DMS 273 (cell line): Measurements from ENCODE around the gene HMGCL.
"Not testable (repeated sequence)": the region's sequence is repeated elsewhere in the genome, so short reads cannot be mapped to it uniquely, and the experiment has no call there.

Experiments
- DNase-seq: peaks from one replicate; lab custom pipeline; 2025; ENCODE audit not compliant: unreplicated experiment; lab: John Stamatoyannopoulos, UW

Gene HMGCL

DNA sequence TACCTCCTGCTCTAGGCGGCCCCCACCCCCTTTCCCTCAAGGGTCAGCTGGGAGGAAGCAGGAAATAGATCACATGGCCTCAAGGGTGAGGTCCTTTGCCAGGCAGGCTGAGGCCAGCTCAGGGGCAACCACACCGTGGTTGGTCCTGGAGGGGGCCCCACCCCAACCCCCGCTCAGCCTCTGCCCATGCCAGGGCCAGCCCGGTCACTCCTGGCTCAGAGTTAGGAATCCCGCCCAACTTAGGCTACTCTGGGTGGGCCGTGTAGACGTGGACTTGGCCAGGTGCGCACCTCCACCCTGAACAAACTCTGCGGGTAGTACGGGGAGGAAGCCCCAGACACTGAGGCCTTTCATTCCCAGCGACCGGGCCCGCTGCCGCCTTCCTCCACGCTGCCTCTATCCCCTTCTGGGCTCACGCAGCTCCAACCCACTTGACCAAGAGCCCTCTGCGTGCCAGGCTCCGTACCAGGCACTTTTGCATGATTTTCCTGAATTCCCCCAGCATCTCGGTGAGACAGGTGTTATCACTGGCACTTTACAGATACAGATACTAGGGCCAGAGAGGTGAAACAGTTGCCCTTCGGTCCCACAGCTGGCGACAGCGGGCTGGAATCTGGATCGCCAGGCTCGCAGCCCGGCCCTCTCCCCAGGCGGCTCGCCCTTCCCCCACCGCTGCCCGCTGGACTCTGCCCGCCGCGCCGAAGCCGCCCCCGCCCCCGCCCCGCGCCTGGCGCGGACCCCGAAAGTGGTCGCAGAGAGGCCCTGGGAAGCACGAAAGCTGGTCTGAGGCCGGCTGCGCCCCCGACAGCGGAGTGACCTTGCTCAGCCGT lies 25.4 kb downstream of the HMGCL start:
- peak; percentile 37 for DNase-seq

DNA sequence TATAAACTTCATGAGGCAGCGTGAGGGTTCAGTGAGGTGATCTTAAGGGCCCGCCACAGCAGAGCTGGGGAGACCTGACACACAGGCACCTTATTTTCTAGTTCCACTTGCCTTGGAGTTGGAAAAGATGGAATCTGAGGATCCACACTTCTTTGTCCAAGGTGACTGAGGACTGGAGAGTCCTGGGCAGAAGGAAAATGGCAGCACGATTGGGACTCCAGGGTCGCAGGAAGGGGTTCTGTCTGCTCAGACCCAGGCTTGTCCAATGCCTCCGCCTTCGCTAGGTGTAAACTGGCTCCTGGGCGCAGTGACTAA lies 26.0 kb downstream of the HMGCL start:
- no peak for DNase-seq

DNA sequence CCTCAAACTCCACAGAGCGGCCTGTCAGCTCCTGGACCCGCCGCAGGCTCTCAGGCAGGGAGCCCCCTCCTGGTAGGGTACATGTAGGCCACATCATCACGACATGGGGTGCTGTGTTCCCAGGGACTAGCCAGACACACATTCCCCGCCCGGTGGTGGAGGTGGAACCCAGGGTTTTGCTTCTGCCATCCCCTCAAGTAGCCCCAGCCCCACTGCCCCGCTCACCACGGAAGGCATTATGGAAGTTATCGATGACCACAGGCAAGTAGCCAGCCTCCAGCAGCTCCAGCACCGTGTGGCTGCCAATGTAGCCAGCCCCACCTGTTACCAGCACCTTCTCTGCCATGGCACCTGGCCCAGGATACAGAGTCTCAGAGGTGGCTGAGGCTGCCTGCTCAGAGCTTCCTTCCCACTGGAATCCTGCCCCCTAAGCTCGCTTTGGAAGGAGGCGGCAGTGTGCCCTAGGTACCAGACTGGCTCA lies 26.5 kb downstream of the HMGCL start:
- no peak for DNase-seq

DNA sequence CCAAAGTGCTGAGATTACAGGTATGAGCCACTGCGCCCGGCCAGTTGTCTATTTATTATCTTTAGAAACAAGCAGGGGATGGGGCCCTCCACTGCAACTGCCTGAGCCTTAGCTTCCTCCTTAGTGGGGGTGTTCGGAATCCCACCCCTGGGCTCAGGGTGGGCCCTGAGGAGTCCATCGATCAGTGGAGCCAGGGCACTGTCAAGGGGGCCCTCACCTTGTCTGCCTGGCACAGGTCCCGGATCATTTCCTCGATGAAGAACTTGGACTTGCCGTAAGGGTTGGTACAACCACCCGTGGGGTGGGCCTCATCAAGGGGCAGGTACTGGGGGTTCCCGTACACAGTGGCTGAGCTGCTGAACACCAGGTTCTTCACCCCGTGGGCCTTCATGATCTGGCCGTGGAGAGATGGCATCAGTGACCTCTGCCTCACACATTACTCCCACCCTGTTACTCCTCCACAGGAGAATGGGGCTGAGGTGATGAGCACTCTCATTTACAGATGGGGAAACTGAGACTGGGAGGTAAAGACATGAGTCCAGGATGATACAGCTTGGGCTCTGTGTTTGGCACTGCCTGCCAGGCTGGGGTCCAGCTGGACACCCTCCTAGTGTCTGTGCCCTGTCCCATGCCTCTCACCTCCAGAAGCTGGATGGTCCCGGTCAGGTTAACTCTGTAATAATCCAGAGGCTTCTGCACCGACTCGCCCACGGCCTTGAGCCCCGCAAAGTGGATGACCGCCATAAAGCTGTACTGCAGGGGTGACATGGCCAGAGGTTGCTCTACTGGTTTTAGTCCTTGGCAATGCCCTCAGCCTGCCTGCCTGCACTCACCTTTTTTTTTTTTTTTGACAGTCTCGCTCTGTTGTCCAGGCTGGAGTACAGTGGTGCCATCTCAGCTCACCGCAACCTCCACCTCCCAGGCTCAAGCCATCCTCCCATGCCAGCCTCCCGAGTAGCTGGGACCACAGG lies 27.5 kb downstream of the HMGCL start:
- no peak for DNase-seq

DNA sequence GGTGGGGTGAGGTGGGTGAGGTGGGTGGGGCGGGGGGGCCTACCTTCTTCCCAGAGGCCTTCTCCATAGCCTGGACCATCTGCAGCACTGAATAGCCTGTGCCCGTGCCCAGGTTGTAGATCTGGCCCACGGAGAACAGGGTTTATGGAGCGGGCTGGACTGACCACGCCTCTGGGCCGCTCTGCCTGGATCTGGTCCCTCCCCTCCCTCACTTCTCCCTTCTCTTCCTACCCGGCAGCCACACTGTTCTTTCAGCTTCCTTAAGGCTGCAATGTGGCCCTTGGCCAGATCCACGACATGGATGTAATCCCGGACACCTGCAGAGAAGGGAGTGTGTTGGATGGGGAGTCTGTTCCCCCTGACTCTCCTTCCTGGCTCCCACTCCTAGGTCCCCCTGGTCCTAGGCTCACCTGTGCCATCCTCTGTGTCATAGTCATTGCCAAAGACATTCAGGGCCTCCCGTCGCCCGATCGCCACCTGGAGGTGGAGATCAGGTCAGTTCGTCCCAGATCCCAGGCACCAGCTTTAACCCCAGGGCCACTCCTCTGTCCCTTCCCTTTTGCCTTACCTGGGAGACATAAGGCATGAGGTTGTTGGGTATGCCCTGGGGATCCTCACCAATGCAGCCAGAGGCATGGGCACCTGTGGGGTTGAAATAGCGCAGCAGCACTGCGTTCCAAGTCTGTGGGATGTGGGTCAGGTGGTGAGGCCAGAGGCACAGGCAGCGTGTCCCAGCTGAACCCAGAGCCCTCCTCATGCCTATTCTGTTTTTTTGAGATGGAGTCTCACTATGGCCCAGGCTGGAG lies 28.6 kb downstream of the HMGCL start:
- DNase-seq = no peak

DNA sequence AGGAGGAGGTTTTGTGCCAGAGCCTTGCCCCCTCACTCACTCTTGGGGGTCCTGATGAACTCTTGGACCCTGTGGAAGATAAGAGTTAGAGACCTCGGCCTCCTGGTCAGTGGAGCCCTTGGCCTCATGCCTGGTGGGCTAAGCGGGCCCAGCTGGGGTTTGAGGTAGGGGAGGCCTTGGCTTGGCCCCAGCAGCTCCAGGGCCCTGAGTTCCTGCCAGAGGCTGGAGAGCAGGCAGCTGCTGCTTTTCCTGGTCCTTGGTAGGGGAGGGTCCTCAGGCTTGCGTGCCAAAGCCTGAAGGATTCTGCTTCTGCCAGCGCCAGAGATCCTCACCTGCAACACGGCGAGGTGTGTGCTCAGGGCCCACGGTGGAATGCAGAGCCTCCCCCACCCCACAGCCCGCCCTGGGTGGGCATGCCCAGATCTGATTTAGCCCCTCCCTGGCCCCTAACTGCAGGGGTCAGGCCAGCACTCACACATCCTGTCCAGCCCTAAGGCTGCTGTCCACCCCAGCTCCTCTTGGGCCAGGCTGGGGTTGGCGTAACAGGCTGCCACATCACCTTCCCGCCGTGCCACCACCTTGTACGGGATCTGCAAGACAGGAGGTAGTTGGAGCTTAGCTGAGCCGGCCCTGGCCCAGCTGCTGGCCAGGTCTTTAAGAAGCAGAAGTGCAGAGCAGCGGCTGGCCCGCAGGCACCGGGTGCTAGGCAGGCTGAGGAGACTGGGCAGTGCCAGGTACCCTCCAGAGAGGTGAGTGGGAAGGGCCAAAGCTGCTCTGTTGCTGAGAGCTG lies 29.4 kb downstream of the HMGCL start:
- no peak for DNase-seq

DNA sequence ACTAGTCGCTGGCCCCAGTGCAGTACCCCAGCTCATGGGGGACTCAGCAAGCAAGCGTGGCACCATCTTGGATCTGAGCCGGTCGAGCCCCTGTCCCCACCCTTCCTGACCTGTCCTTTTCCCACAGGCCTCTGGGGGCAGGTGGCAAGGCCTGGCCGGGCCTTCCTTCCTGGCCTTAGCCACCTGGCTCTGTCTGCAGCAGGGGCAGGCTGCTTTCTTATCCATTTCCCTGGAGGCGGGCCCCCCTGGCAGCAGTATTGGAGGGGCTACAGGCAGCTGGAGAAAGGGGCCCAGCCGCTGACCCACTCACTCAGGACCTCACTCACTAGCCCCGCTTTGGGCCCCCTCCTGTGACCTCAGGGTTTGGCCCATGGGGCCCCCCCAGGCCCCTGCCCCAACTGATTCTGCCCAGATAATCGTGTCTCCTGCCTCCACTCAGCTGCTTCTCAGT lies 30.5 kb downstream of the HMGCL start:
- not testable (repeated sequence) for DNase-seq

DNA sequence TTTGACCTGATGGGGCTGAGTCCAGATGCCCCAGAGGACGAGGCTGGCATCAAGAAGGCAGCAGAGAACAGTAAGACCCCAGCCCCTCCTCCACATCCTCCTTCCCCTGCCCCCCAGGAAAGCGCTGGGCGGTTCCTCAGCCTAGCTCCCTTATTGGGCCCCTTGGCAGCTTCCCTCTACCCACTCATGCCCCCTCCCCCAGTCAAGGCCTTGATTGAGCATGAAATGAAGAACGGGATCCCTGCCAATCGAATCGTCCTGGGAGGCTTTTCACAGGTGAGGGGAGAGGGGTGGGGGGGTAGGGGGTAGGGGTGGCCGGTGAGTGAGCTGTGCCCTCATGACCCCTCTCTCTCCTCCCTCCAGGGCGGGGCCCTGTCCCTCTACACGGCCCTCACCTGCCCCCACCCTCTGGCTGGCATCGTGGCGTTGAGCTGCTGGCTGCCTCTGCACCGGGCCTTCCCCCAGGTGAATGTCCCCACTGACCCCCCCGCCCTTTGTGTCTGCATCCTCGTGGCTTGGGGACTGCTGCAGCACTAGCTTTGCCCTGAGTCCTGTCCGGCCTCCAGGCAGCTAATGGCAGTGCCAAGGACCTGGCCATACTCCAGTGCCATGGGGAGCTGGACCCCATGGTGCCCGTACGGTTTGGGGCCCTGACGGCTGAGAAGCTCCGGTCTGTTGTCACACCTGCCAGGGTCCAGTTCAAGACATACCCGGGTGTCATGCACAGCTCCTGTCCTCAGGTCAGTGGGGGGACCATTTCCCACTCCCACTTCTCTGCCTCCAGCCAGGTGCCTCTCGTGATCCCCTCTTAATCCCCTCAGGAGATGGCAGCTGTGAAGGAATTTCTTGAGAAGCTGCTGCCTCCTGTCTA lies 31.1 kb downstream of the HMGCL start:
- DNase-seq = no peak

DNA sequence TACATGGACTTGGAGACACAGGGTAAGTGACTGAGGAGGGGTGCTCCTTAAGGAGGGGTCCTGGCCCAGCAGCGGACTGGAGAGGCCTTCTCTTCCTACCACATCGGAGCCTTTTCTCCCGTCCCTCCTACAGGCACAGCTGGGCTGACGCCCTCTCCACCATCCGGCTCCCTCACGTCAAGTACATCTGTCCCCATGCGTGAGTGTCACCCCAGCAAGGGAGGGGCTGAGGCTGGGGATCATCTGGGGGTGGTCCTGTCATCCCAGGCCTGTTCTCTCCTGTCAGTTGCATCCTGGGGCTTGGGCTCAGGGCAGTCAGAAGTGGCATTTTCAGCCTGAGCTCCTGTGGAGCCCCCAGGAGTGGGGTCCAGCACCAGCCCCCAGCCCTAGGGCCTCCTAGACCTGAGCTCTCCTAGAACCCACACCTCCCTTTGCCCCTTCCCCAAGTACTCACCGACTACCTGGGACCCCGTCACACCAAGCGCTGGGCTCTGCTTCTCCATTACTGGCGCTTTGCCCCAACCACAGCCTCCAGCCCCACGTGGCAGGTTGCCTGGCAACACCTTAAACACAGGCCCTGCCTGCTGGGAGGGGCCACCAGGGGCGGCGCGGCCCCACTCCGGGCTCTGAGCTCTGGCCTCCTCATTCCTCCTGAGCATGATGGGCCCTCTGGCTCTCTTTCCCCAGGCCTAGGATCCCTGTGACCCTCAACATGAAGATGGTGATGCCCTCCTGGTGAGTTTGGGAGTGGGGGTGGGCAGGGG lies 32.0 kb downstream of the HMGCL start:
- peak; percentile 90 for DNase-seq

DNA sequence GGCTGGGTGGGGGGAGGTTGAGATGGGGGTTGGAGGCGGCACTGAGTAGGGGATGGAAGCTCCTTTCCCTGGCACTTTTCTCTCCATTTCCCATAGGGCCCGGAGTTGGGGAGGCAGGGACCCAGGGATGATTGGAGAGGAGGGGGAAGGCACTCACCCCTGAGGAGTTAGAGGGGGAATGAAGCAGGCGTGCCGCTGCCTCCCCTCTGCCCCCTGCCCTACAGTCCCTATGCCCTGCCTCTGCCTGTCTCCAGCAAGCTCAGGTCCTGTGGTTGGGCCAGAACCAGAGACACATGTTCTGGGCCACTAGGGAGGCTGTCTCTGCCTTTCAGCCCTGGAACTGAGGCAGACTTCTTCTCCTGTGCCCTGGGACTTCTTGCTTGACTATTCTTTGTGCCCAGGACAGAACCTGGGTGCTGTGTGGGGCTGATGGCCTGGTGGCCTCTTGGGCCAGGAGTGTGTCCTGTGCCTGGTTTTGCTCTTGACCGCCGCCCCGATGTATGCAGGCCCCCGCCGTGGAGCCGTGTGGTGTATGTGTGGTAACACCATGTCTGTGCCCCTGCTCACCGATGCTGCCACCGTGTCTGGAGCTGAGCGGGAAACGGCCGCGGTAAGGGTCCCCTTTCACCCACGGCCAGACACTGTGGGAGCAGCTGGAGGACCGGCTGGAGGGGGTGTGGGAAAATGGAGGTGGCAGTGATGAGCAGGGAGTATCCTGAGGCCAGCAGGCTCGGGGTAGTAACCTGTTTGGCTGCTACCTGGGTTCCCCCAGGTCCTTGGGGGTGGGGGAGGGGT lies 32.9 kb downstream of the HMGCL start:
- no peak for DNase-seq

DNA sequence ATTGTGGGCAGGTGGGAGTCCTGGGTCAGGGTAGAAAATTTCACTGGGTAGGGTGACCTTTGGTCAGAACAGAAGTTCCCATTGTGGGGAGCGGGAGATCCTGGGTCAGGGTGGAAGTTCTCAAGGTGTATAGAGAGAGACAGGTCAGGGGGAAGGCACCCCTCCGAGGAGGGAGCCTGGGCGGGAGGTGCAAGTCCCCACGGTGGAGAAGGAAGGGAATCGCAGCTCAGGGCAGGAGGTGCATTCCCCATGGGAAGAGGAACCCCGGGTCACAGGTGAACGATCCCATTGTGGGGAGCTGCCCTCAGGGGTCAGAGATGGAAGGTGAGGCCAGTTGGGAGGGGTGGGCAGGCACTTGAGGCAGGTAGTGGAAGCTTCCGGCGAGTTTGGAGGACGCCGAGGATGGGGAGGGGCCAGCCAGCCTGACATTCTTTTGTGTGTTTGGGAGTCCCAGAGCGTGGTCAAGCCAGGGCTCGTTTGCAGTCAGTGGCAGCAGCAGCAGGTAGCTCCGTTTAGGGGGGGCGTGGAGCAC lies 33.6 kb downstream of the HMGCL start:
- peak; percentile 59 for DNase-seq

DNA sequence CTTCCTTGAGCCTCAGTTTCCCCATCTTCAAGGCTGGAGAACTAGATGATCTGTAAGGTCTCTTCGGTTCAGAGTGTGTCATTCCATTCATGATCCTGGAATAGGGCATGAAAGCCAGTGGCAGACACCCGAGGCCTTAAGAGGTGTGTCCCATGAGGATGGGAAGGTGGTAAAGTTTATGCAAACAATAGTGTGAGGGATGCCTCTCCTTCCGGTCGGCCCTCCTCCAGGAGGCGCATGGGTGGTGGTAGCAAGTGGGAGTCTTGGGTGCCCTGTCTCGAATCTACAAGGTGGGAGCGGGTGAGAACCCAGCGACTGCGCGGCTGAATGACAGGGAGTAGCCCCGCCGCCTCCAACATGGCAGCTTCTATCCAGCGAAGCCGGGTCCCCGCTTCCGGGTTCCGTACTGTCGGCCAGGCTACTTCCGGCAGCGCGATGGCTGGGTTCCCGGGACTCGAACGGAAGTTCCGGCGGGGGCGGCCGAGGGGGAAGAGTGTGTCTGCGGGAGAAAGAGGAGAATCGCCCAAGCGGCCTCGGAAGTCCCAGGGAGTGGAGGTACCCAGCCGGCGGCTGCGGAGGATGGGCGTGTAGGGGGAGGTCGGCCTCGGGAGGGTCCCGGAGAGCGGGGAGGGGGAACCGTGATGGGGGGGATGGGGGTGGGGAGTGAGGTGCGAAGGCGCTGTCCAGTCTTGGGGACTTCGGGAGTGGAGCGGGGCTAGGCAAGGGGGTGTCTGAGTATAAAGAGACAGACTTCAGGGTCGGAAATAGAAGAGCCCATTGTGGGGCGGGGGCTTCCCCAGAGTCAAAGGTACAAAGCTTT lies 34.3 kb downstream of the HMGCL start, which contains the start of gene LYPLA2:
TSS of gene LYPLA2 (plus strand) at position 450 of the 820 bp plus-strand sequence. CDS start 1,538 bp downstream, outside the sequence.
- DNase-seq = peak; percentile 96

DNA sequence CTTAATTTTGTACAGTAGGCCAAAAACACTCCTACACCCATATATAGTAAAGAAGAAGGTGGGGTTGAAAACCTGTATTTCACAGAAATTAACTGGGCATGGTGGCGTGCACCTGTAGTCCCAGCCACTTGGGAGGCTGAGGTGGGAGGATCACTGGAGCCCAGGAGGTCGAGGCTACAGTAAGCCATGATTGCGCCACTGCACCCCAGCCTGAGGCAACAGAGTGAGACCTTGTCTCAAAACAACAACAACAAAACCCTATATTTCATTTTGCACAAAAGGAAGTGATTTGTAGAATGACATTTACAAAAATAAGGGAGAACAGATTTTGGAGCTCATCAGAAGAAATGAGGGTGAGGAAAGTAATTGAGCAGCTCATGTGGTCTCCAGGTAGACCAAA lies 36.5 kb downstream of the HMGCL start:
- no peak for DNase-seq

DNA sequence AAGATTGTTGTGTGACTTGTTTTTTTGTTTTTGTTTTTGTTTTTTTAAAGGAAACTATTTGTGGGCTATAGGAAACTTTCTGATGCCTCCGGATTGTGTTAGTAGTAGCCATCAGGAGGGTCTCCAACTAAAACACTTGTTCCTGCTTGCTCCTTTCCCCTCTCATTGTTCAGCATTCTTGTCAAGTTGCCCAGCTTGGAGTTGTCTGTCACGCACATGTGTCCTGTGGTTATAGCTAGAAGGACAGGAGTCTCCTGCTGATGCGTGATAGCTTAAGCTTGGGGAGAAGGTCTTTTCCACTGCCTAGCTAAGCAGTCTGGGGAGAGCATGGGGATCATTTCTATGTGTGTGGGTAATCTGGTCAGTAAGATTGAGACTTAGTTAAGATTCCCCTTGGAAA lies 37.5 kb downstream of the HMGCL start:
- no peak for DNase-seq

DNA sequence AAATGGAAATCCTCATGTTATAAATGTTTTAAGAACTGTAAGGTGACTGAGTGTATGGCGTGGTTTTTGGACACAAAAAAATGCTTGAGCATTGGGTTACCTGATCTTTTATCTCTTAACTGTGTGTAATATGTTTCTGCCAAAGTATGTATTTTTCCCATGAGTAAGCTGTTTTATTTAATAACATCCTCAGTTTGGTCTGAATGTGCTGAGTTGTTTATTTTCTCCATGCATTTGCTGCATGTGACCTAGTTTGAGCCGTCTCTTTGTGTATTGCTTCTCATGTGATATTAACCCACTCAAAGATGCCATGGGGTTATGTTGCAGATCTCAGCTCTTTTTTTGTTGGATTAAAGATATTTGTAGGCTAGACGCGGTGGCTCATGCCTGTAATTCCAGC lies 40.4 kb downstream of the HMGCL start:
- DNase-seq = no peak

DNA sequence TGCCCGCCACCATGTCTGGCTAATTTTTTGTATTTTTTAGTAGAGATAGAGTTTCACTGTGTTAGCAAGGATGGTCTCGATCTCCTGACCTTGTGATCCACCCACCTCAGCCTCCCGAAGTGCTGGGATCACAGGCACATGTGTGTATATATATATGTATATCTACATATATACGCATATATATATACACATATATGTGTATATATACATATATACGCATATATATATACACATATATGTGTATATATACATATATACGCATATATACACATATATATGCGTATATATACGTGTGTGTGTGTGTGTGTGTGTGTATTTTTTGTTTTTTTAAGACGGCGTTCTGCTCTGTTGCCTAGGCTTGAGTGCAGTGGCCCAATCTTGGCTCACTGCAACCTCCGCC lies 42.1 kb downstream of the HMGCL start:
- DNase-seq = not testable (repeated sequence)
